ENCODE measurements around the gene FOXC1.

FOXC1 gene

DNA sequence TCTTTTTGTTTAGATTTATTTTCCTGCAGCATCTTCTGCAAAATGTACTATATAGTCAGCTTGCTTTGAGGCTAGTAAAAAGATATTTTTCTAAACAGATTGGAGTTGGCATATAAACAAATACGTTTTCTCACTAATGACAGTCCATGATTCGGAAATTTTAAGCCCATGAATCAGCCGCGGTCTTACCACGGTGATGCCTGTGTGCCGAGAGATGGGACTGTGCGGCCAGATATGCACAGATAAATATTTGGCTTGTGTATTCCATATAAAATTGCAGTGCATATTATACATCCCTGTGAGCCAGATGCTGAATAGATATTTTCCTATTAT is 3.2 kb downstream of the FOXC1 start:
- no peak for DNase-seq

DNA sequence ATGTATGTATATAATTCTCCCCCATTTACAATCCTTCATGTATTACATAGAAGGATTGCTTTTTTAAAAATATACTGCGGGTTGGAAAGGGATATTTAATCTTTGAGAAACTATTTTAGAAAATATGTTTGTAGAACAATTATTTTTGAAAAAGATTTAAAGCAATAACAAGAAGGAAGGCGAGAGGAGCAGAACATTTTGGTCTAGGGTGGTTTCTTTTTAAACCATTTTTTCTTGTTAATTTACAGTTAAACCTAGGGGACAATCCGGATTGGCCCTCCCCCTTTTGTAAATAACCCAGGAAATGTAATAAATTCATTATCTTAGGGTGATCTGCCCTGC is 3.6 kb downstream of the FOXC1 start:
- no peak for DNase-seq

DNA sequence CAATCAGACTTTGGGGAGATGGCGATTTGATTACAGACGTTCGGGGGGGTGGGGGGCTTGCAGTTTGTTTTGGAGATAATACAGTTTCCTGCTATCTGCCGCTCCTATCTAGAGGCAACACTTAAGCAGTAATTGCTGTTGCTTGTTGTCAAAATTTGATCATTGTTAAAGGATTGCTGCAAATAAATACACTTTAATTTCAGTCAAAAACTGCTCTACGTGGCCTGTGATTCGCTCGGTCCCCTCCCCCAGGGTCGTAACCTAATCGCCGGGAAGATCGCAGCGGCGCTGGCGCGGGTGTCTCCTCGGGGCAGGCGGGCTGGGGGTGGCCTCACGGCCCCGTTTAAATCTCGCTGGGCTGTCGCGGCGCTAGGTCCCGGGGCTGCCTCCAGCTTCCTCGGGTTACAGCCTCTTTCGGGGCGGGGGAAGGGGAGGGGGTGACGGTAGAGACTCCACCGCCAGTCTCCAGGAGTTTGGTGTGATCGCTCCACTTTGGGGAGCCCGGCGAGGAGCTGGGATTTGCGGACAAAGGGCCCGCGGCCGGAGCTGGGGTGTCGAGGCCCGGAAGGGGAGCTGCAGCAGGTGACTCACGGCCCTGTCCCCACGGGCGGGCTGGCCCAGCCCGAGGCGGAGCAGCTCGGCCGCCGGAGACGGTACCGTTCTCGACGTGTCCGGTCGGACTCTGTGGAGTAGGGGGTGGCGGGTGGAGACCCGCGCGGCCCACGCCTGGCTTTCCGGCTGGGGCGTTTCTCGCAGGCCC is 4.2 kb downstream of the FOXC1 start:
- no peak for DNase-seq

DNA sequence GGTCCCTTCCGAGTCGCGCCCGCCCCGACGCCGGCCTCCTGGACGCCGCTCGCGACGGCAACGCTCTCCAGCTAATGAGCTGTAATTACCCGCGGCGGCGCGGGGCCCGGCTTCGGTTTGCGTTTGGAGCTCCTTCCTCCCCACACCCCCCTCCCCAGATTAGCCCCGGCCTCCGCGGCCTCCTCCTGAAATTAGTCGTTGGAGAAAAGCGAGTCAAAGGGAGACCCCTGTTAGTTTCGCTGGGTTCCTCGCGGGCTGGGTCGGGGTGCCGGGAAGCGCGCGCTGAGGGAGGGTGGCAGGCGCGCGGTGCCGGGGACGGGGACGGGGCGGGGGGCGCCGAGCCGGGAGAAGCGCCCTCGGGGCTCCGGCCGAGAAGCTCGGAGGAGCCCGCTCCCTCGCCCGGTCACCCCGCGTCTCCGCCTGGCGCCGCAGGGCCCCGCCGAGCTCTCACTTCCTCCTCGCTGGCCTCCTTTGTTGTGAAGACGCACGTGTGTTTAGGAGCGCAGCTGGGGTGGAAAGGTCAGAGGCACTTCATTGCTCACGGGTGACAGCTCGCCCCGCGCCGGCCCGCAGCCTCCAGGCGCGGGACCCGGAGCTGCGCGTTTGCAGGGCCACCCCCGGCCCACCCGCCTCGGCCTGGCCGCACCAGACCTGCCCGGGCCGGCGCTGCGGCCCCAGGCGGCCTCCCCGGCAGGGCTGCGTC is 4.9 kb downstream of the FOXC1 start:
- DNase-seq, result no peak

DNA sequence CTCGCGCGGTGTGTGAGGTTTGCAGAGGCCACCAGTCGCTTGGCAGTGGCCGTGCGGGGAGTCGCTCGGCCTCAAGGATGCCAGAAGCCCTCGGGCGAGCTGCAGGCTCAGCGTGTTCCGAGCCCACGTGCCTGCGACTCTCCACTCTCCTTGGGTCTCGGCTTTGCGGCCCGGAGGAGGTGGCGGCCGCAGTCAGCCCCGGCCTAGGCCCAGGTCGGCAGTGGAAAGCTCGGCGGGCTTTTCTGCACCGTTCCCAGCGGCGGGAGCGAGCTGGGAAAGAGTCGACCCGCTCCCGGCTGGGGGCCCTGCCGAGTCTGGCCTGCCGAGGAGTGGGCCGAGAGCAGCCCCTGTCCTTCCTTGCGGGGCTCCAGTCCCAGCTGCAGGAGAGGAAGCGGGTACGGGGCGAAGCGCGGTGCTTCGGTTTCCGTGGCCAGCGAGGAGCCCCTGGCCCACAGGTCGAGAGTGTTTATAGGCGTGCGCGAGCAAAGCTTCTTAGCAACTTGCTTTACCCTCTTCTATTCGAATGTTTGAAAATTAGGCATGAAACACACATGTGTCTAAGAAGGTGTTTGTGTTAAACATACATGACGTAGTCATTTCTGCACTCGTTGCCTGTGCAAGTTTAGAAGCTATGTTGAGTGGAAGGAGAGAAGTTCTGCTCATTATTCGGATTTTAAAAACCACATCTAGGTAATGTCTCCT is 5.6 kb downstream of the FOXC1 start:
- DNase-seq, result no peak

DNA sequence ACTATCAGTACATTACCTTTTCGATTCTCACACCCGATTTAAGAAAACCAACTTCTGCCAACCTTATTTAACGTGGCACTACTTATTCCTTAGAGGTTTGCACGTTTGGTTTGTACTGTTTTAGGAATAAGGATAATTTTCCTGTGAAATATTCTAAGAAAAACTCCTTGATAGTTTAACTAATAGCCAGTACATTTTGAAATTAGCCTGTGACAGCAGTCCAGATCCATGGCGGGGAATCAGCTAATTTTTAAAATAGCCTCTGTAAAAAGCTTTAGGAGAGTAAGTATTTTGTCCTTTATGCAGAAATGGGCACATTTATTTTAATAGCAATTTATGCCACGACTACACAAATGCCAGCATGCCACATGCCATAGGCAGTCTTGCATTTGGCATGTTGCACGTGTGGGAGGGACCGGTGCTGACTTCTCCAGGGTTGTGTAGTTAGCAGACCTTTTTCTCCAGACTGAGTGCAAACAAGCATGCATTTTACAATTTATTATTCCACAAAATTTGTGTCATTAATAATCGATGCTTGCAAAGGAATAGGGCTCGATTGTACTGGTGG is 6.2 kb downstream of the FOXC1 start:
- no peak for DNase-seq

DNA sequence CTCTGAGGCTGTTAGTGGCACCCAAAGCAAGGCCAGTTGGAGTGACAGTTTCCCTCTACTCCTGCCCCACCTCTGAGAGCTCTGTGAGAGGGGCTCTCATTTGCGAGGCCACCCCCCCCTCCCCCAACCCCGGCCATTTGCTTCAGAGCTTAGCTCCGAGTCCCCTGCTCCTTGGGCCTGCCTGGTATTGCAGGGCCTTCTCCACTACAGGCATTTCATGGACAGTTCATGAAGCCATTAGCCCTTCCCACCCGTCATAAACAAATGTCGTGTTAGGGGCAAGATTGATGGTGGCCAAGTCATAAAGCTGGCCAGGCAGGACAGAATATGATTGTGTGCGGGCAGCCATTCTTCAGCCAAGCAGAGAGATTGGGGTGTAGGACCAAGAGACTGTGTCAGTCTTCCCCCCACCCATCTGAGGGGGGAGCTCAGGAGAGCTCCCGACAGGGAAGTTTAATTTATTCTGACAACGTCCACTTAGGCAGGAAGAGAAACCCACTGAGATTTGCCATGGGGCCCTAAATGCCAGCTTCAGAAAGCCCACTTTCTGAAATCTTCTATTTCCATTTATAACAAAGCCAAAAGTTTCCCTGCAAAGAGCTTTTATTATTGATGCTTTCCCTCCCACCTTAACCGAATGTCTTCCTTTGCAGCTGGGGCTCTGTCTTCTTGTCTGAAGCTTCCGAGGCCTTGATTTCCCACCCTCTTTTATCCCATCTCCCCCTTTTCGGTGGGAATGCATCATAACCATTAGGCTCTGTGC is 7.2 kb downstream of the FOXC1 start:
- no peak for DNase-seq

DNA sequence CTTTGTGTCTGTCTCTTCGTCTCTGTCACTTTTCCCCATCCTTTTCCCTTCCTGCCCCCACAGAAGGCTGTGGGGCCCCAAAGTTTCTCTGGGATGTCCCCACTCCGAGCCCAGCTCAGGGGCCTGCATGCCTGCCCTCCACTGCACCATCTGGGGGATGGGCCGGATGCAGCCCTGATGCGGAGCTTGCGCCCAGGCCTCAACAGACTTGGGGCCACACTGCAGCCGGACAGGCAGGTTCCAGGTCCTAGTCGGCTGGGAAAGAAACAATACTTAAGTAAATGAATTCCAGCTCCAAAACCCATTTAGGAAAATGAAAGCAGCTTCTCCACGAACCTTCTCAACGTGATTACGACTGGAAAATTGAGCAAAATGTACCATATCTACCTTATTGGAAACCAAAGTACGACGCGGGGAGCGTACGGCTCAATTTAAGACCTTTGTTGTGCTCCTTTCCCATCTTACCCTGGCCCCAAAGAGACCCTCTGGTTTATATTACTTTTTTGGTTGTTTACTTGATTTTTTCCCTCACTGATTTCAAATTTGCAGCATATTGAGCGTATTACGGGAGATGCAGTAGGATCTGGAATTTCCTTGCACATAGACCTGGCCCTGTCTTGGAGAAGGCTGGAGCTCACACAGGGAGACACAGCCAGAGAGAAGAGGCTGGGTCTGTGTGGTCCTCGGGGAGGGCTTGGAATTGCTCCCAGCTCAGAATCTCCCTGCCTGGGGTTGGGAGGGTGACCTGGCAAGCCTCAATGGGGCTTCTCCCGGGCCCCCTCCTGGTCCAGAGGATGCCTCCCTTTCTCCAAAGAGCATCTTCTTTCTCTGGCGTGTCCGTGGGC is 8.0 kb downstream of the FOXC1 start:
- no peak for DNase-seq

DNA sequence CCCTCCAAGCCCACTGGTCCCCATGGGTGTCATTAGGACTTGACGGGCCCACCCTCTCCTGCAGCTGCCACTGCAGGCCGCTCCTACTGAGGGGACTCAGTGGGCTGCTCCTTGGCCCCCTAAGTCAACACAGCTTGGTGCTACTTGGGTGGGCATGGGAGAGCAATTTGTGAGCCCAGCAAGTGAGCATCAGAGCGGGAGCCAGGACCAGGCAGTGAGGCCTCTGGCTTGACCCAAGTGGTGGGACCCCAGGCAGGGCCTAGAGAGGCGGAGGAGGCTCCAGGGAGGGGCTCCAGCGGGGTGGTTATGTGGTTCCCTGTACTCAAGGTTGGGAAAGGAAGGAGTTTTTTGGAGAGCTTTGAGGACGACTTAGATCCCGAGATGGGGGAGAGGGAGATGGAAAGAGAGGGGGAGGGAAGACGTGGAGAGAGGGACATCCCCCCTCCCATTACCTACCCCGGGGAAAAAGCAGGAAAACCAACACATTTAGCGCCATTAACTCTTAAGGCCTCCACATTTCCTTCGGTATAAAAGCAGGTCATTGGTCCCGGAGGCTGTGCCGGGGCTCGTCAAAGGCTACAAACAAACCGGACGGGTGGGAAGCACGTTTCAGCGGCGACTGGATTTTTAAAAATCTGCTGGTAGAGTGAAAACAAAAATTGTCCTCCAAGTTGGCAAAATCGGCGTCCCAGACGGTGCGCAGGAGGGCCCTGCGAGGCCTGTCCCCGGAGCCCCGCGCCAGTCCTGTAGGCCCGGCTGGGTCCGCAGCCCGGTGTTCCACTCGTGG is 8.8 kb downstream of the FOXC1 start:
- no peak for DNase-seq

DNA sequence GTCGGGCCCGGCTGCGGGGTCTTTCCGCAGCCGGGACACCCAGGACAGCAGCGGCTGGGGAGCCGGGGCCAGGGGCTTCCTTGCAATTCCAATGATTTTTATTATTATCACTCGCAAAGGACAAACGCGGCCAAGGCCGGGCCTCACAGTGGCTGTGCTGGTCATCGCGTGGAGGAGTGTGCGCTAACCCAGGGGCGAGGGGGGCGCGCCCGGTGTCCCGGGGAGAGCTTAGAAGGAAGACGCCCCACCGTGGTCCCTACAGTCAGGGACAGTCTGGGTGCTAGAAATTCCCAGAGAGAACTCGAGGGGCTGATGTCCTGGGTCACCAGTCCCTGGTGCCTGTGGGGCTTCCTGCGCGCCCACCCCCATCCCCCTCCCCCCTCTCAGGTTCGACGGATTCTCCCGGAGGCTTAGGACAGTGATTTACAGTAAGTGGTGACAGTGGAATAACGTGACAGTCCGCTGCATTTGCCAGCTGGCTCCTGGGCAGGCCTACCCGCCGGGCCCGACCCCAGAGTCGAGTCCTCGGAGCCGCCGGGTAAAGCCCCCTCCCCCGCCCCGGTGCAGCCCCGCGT is 9.5 kb downstream of the FOXC1 start:
- DNase-seq, result no peak

DNA sequence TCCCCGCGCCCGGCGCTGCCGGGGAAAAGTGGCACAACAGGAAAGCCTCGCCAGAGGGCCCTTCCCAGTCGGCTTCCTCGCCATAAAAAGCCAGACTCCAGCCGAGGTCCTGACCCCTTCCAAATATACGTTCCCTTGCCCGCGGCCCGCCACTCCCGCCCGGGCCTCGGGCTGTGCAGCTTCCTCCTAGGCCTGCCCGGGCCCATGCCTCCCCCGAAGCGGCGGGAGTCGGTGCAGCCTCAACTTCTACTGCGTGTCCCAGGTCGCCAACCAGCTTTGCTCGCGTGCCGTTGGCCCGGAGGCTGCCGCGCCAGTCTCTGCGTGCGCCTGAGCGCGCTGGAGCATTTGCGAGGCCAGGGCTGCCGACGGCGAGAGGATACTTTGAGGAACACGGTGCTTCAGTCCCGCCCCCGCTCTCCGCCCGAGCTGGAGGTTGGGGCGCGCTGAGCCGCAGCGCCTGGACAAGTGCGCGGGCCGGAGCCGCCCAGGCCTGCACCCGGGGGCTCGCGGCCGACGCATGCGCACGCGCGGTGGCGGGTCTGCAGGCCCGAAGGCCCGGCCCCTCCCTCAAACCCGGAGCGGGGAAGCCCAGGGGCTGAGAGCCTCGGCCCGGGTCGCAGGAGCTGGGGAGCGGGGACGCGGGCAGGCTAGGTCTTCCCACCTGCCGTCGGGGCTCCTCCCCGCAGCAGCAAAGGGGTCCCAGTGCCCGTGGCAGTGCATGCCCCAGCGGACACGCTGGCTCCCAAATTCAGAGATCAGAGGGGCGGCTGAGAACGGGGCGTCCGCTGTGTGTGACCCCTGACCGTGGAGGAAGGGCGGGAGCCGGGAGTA is 10.2 kb downstream of the FOXC1 start:
- DNase-seq, result no peak

DNA sequence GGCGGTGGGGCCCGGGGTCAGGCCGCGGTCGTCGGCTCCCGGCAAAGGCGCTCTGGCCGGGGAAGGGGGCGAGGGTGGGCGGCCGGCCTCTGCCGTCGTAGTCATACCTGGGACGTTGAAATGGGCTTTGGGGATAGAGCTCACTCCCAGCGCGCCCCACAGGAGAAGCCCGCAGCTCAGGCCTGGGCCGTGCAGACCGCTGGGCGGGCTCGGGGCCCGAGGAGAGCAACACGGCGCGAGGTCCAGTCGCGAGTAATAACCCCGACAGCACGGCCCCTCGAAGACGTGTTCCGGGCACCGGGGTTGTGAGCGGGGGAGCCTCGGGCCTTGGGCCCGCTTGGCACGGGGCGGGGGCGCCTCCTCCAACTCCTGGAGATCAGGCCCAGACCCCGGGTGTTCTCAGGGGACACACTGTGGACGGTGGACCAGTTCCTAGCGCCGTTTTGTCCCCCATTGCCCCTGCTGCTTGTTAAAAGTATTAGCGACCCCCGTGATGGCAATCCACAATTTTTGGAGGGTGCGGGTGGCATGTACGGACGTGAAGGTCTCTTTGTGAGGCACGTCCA is 10.9 kb downstream of the FOXC1 start:
- no peak for DNase-seq

DNA sequence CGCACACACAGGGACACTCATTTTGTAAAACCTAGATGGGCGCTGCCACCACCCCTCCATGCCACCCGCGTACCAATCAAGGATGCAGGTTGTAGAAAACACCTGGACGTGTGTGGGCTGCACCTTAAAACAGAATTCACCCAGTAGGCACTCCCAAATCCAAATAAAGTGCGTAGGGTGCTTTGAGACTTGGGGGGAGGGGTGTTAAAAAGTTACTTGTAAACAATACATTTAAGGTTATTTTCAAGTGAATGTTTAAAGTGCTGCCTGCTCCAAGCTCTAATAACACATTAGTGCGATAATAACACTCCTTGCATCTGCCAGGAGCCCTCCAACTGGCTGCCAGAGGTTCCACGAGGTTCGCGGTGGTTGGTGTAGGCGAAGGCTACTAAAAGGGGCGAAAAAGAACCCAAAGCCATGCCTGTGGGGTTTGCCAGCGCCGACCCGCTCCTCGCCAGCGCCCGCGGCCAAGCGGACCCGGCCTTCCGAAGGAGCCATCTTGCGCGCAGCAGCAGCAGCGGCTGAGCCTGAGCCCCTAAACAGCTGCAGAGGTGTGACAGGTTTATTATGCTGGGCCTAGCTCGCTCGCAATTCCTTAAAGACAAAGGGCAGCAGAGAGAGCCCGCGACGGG is 11.5 kb downstream of the FOXC1 start:
- no peak for DNase-seq

DNA sequence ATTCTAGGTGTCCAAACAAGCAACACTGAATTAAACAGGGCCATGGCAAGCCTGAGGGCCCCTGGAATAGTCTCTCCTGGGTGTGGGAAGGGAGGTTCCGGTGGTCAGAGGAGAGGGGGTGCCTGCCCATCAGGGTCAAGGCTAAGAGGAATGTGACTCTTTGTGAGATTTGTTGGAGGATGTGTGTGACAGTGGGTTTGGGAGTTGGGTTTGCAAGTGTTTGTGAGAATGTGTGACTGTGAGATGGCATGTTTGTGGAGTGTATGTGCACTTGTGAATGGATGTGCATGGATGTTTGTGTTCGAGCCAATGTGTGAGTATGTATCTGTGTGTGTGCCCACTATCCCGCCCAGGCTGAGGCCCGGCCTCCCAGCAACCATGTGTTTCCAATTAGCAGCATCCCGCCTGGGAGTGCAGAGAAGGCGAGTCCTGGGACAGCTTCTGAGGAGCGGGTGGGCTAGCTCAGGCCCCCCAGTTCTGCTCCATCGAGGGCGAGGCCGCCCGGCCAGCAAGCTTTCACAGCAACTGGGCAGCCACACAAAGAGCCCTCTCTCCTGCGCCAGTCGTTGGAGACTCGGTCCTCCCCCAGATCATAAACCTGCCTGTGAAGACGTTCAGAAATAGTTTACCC is 12.6 kb downstream of the FOXC1 start:
- no peak for DNase-seq

DNA sequence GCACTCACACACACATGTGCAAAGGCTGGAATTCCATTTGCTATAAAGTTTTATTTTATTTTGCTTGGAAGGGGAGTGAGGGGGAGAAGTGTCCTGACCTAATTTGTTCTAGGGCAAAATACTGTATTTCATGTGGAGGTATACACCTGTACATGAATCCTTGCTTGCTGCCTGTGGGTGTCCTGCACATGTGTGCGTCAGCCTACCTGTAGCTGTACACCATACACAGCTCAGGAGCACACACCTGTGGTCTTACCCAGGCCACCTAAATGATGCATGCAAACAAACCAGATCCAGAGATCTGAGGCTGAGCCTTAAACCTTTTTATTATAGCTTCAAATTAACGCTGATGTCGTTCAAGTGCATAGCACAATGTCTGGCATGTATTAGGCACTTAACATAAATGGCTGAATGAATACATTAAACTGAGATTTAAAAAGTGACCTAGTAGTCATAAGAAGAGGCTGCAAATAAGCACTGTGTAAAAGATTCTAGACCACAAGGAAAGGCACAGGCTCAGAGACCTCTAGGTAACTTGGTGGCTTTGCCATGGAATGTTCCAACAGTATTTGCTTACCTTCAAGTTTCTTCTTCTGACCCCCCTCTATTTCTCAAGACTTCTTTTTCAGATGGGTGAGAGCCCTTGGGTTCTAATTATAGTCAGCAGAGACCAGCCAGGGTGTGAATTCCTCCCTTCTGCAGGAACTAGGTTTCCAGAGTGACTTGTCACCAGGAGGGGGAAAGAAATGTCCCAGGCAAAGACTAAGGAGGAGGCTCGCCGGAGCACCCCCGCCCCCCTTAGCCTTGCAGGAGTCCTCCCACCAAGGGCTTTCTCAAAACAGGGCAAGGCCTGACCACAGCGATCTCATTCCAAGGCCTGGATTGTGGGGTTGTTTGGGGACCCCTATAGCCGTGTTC is 13.4 kb downstream of the FOXC1 start:
- no peak for DNase-seq

DNA sequence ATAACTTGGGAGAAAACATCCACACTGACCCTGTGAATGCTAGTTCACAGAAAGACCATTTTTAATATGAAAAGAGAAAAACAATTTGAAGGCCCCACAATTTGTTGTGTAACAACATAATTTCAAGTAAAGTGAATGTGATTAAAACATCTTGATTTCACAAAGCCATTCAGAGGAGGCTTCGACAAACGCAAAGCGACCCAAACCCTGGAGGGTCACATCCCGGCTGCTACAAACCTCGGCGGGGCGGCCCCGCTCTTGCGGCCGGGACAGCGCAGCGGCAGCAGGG is 14.0 kb downstream of the FOXC1 start:
- DNase-seq, result no peak

DNA sequence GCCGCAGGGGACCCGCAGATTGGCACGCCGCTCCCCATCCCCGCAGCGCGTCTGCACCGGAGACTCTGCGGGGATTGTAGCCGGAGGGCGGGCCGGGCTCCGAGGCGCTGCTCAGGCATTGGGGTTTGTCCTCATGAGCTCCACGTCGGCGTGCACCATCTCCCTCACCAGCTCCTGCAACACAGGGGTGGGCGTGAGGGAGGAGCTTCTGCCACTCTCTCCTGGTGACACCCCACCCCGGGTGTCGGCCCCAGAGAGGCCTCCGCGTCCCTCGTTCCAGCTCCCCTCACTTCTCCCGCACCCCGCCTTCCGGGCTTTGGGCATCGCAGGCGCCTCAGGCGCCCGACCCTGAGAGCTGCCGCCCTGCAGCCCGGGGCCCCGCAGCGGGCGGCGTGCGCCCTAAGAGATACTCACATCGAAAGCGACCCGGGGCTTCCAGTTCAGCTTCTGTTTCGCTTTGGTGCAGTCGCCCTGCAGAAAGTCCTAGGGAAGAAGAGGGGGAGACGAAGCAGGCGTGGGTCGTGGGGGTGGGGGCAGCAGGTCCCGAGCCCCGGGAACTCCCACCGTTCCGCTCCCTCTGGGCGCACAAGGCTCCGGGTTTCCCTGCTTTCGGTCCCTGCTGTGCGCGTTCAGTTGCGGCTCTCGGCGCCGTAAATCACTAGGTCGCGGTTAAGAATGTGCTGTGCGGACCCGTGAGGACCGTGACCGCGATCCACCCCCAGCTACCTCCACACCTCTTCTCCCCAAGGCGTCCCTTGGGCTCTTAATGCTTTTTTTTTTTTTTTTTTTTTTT is 14.5 kb downstream of the FOXC1 start:
- no peak for DNase-seq

Measured in NCI-H1417 treated with DMSO at 0.1 percent for 48 hours (cell line).